Natural killer cell (primary cell): ENCODE measurements around the gene CARD11. TPM values are rescaled to one million over a fixed set of nuclear protein-coding genes. Genes with fewer than 3 reads are reported as not detected.
A peak's percentile ranks its signal among the peaks of the same experiment; 100 is the strongest.

Experiments
- ATAC-seq, 3 donors: fragments of 150-1000 bp in 2 of 3; fragments of 200-7000 bp in 1 of 3; cut with Tn5 transposase; 1 replicate in 1 of 3; 2 replicates in 2 of 3; pipeline ENCODE4 v1.10.0; 2021; ENCODE audit warnings: mild to moderate bottlenecking in 2 of 3, moderate library complexity in 2 of 3
- DNase-seq, 2 donors: peaks; one replicate each; pipeline versions ENCODE4 v3.0.0 to v3.0.0-alpha.2; 2013 to 2021; ENCODE audit warnings: mixed read lengths in 1 of 2
- H3K27ac ChIP-seq: one replicate; pipeline ENCODE4 v1.5.1; 2013; ENCODE audit warnings: mild to moderate bottlenecking, low read length
- H3K27me3 ChIP-seq: one replicate; pipeline ENCODE4 v1.6.1; 2013; ENCODE audit warnings: low read length; ENCODE audit not compliant: control insufficient read depth, insufficient read depth
- H3K36me3 ChIP-seq: one replicate; pipeline ENCODE4 v1.6.1; 2013; ENCODE audit warnings: low read length; ENCODE audit not compliant: control insufficient read depth, insufficient read depth
- H3K4me1 ChIP-seq: one replicate; pipeline ENCODE4 v1.6.1; 2013; ENCODE audit warnings: low read length; ENCODE audit not compliant: control insufficient read depth, insufficient read depth
- H3K4me3 ChIP-seq: one replicate; pipeline ENCODE4 v1.5.1; 2013; ENCODE audit warnings: low read length
- H3K9me3 ChIP-seq: one replicate; pipeline ENCODE4 v1.6.1; 2013; ENCODE audit warnings: low read length; ENCODE audit not compliant: control insufficient read depth, insufficient read depth
- H3K27ac Mint-ChIP-seq, 2 donors: one replicate each; pipeline ENCODE4 v1.8.0; 2022; ENCODE audit warnings: mild to moderate bottlenecking in 2 of 2, mixed read lengths in 2 of 2, moderate library complexity in 1 of 2
- H3K27me3 Mint-ChIP-seq, 2 donors: one replicate each; pipeline ENCODE4 v1.8.0; 2022; ENCODE audit warnings: low read depth in 2 of 2, mixed read lengths in 2 of 2
- H3K36me3 Mint-ChIP-seq: one replicate; pipeline ENCODE4 v1.8.0; 2022; ENCODE audit warnings: mixed read lengths
- H3K4me1 Mint-ChIP-seq, 2 donors: one replicate each; pipeline ENCODE4 v1.8.0; 2022; ENCODE audit warnings: mixed read lengths in 2 of 2
- H3K4me3 Mint-ChIP-seq: one replicate; pipeline ENCODE4 v1.8.0; 2022; ENCODE audit warnings: mild to moderate bottlenecking, moderate library complexity, mixed read lengths
- H3K9me3 Mint-ChIP-seq, 2 donors: one replicate each; pipeline ENCODE4 v1.8.0; 2022; ENCODE audit warnings: mixed read lengths in 2 of 2
- CTCF ChIP-seq: fragments of 200-600 bp; IDR thresholded peaks from one replicate; pipeline ENCODE4 v1.8.0; 2022; ENCODE audit warnings: antibody characterized with exemption
- WGBS: methylation state at CpG from one replicate; pipeline ENCODE4 v1.1.7; 2013; ENCODE audit warnings: missing lambda C conversion rate; ENCODE audit not compliant: insufficient coverage; 5-methylcytosine and 5-hydroxymethylcytosine counted together
- intact Hi-C: fragments of 100-400 bp; cut with micrococcal nuclease; formaldehyde crosslinking; loops from one replicate; pipeline ENCODE4 v1.14.2; 2022
- total RNA-seq, 4 donors: library from RNA; stranded (reverse); fragments of 120-200 nt in 1 of 4; gene quantifications; one replicate each; pipeline versions ENCODE4 v1.2.3 to v1.2.4, GENCODE V29; 2013 to 2022

The CARD11 gene
- total RNA-seq, 3 donors from 2014 or later (not counting 1 experiment from before 2014, with no cell fraction given), result 196 to 233 (median 199) TPM

GRCh38 chr7:3055626-3056025 lies 12.0 kb upstream of the CARD11 start:
- no peak for ATAC-seq
- intact Hi-C loops, result no loop called here
- H3K27me3 Mint-ChIP-seq, result no peaks in the 10 kb centered on the region
- H3K4me3 Mint-ChIP-seq, result no peak overlapping the region
- peaks cover 19% of the 10 kb centered on the region for H3K36me3 Mint-ChIP-seq
- whole genome bisulfite sequencing, result 91% methylated on average over 6 of the region's 6 CpGs
- no peaks in the 10 kb centered on the region for H3K4me1 ChIP-seq
- H3K4me1 Mint-ChIP-seq, result peaks cover 0 to 4% of the 10 kb centered on the region in 2 donors
- no peaks in the 10 kb centered on the region for H3K27me3 ChIP-seq
- no peak overlapping the region for H3K4me3 ChIP-seq
- peaks cover 5% of the 10 kb centered on the region for H3K9me3 ChIP-seq
- H3K27ac Mint-ChIP-seq, result no peak overlapping the region
- no peak overlapping the region for H3K27ac ChIP-seq
- H3K9me3 Mint-ChIP-seq, result peaks cover 3 to 7% of the 10 kb centered on the region in 2 donors
- DNase-seq, result no peak
- no peak for TF ChIP-seq CTCF
- no peaks in the 10 kb centered on the region for H3K36me3 ChIP-seq

- intact Hi-C loops, result no loop called here
- Mint-ChIP-seq H3K27ac (peak overlapping the region; percentile 89 to 96), H3K27me3 (no peaks in the 10 kb centered on the region), H3K9me3 (no peaks in the 10 kb centered on the region), H3K36me3 (no peaks in the 10 kb centered on the region), H3K4me3 (peak overlapping the region; percentile 92), H3K4me1 (peaks cover 45 to 52% of the 10 kb centered on the region in 2 donors)
- Histone ChIP-seq H3K9me3 (no peaks in the 10 kb centered on the region), H3K4me3 (peak overlapping the region; percentile 61), H3K4me1 (peaks cover 58% of the 10 kb centered on the region), H3K27ac (peak overlapping the region; percentile 77), H3K27me3 (no peaks in the 10 kb centered on the region), H3K36me3 (no peaks in the 10 kb centered on the region)
- ATAC-seq (peak; percentile 58 to 61 (median 61)), DNase-seq (peak; percentile 52 to 74)
- no peak for TF ChIP-seq CTCF
- 3% methylated on average over 17 of the region's 17 CpGs for WGBS
These were observed 692 bp downstream of the CARD11 start for GRCh38 chr7:3042861-3043489.

GRCh38 chr7:3041986-3042675 lies 1.5 kb downstream of the CARD11 start:
- TF ChIP-seq CTCF, result no peak
- no peak for ATAC-seq
- no peaks in the 10 kb centered on the region for H3K36me3 Mint-ChIP-seq
- H3K27ac ChIP-seq, result peak overlapping the region; percentile 77
- H3K4me3 ChIP-seq, result peak overlapping the region; percentile 61
- no peaks in the 10 kb centered on the region for H3K27me3 ChIP-seq
- no peaks in the 10 kb centered on the region for H3K9me3 ChIP-seq
- H3K27me3 Mint-ChIP-seq, result no peaks in the 10 kb centered on the region
- peak overlapping the region; percentile 92 for H3K4me3 Mint-ChIP-seq
- H3K27ac Mint-ChIP-seq, result peak overlapping the region; percentile 89 to 96
- WGBS, result 73% methylated on average over 27 of the region's 27 CpGs
- peaks cover 63% of the 10 kb centered on the region for H3K4me1 ChIP-seq
- no peak for DNase-seq
- intact Hi-C loops, result no loop called here
- peaks cover 54 to 60% of the 10 kb centered on the region in 2 donors for H3K4me1 Mint-ChIP-seq
- H3K9me3 Mint-ChIP-seq, result no peaks in the 10 kb centered on the region
- H3K36me3 ChIP-seq, result no peaks in the 10 kb centered on the region
